Chondrocyte (in vitro differentiated cells): ENCODE measurements around the gene CRB3. TPM values are rescaled to one million over a fixed set of nuclear protein-coding genes. Genes with fewer than 3 reads are reported as not detected.
"Not testable (repeated sequence)": the region's sequence is repeated elsewhere in the genome, so short reads cannot be mapped to it uniquely, and the experiment has no call there.

Source experiments
- DNase-seq: peaks from one replicate; pipeline ENCODE4 v3.0.0; 2021; ENCODE audit warnings: mixed read lengths, low spot score
- H3K27ac Mint-ChIP-seq: one replicate; pipeline ENCODE4 v1.8.0; 2021; ENCODE audit warnings: mild to moderate bottlenecking, moderate library complexity, mixed read lengths; ENCODE audit not compliant: unreplicated experiment
- H3K27me3 Mint-ChIP-seq: 2 replicates; pipeline ENCODE4 v1.8.0; 2021; ENCODE audit warnings: low read depth, mixed read lengths
- H3K36me3 Mint-ChIP-seq: 2 replicates; pipeline ENCODE4 v1.8.0; 2021; ENCODE audit warnings: low read depth, mixed read lengths
- H3K4me1 Mint-ChIP-seq: 2 replicates; pipeline ENCODE4 v1.8.0; 2021; ENCODE audit warnings: low read depth, mild to moderate bottlenecking, mixed read lengths
- H3K4me3 Mint-ChIP-seq: one replicate; pipeline ENCODE4 v1.8.0; 2021; ENCODE audit warnings: mild to moderate bottlenecking, moderate library complexity, mixed read lengths; ENCODE audit not compliant: unreplicated experiment
- H3K9me3 Mint-ChIP-seq: 2 replicates; pipeline ENCODE4 v1.8.0; 2021; ENCODE audit warnings: low read depth, mixed read lengths
- CTCF ChIP-seq: fragments of 200-600 bp; sonication (generic); IDR thresholded peaks from 2 replicates; pipeline ENCODE4 v1.5.0; 2021; ENCODE audit warnings: antibody characterized with exemption, mild to moderate bottlenecking, moderate library complexity
- total RNA-seq: library from RNA; stranded (reverse); gene quantifications from 3 replicates; pipeline ENCODE4 v1.2.1, GENCODE V29; 2021

Gene CRB3
- total RNA-seq, 1 donor from 2014 or later: 0.32 TPM

DNA sequence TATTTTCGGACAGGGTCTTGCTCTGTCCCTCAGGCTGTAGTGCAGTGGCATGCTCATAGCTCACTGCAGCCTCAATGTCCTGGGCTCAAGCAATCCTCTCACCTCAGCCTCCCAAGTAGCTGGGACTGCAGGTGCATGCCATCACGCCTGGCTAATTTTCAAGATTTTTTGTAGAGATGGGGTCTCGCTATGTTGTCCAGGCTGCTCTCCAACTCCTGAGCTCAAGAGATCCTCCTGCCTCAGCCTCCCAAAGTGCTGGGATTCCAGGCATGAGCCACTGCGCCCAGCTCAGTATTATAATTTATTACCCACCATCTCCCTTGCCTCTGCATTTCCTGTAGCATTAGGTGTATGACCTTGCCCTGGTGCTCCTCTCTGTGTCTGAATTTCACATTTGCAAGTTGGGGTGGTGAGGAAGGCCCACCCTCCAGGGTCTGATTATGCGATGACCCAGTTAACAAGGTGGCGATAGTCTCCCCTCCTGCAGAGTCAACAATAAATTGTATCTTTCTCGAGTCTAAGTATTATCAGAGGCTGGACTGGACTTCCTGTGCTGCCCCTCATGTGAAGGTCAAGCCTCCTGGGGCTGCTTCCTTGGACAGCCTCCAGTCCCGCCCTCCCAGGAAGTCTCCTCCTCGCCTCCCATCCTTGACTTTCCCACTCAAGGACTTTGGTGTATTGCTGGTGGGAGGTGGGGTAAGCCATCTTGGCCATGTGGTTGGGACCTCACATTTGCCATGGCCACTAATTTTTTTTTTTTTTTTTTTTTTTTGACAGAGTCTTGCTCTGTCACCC, 39.5 kb downstream of the CRB3 start:
- Mint-ChIP-seq H3K27me3 (peaks cover 29% of the 10 kb centered on the region), H3K4me3 (no peak overlapping the region), H3K27ac (no peak overlapping the region), H3K4me1 (peaks cover 6% of the 10 kb centered on the region), H3K36me3 (peaks cover 3% of the 10 kb centered on the region), H3K9me3 (no peaks in the 10 kb centered on the region)
- DNase-seq: no peak
- TF ChIP-seq CTCF: no peak

- DNase-seq, H3K27ac Mint-ChIP-seq, H3K36me3 Mint-ChIP-seq, H3K4me3 Mint-ChIP-seq, H3K27me3 Mint-ChIP-seq, H3K4me1 Mint-ChIP-seq, H3K9me3 Mint-ChIP-seq: not testable (repeated sequence)
Measured at GRCh38 chr19:6508028-6508771, 44.1 kb downstream of the CRB3 start.

- TF ChIP-seq CTCF: peak; percentile 9
- Mint-ChIP-seq H3K36me3 (no peaks in the 10 kb centered on the region), H3K27ac (peak overlapping the region; percentile 76), H3K4me3 (no peak overlapping the region), H3K4me1 (peaks cover 4% of the 10 kb centered on the region), H3K27me3 (no peaks in the 10 kb centered on the region), H3K9me3 (no peaks in the 10 kb centered on the region)
- DNase-seq: no peak
Measured at GRCh38 chr19:6509118-6509971, 45.3 kb downstream of the CRB3 start.

- H3K4me1 Mint-ChIP-seq: peaks cover 4% of the 10 kb centered on the region
- H3K4me3 Mint-ChIP-seq: no peak overlapping the region
- DNase-seq: no peak
- H3K27me3 Mint-ChIP-seq: no peaks in the 10 kb centered on the region
- H3K27ac Mint-ChIP-seq: no peak overlapping the region
- H3K36me3 Mint-ChIP-seq: no peaks in the 10 kb centered on the region
- no peak for TF ChIP-seq CTCF
- no peaks in the 10 kb centered on the region for H3K9me3 Mint-ChIP-seq
Measured at GRCh38 chr19:6510618-6511017, 46.5 kb downstream of the CRB3 start.

GRCh38 chr19:6514089-6514488, 50.0 kb downstream of the CRB3 start:
- H3K9me3 Mint-ChIP-seq: no peaks in the 10 kb centered on the region
- no peaks in the 10 kb centered on the region for H3K27me3 Mint-ChIP-seq
- DNase-seq: no peak
- no peak overlapping the region for H3K4me3 Mint-ChIP-seq
- H3K4me1 Mint-ChIP-seq: peaks cover 26% of the 10 kb centered on the region
- no peaks in the 10 kb centered on the region for H3K36me3 Mint-ChIP-seq
- no peak for TF ChIP-seq CTCF
- H3K27ac Mint-ChIP-seq: no peak overlapping the region
